ENCODE measurements around the gene RNU5B-1.
"Not testable (repeated sequence)": the region's sequence is repeated elsewhere in the genome, so short reads cannot be mapped to it uniquely, and the experiment has no call there.

RNU5B-1 gene

GRCh38 chr15:65343374-65343981 lies 39.0 kb downstream of the RNU5B-1 start:
- no peak for DNase-seq (ENCODE audit: low spot score)

GRCh38 chr15:65344214-65344913 lies 39.9 kb downstream of the RNU5B-1 start:
- DNase-seq (ENCODE audit: low spot score): no peak

- DNase-seq (ENCODE audit: low spot score): no peak
These were observed 40.4 kb downstream of the RNU5B-1 start for GRCh38 chr15:65344914-65345275.

- DNase-seq (ENCODE audit: low spot score): no peak
These were observed 42.5 kb downstream of the RNU5B-1 start for GRCh38 chr15:65346856-65347598.

- DNase-seq (ENCODE audit: low spot score): not testable (repeated sequence)
These were observed 43.3 kb downstream of the RNU5B-1 start for GRCh38 chr15:65347756-65348155.

- no peak for DNase-seq (ENCODE audit: low spot score)
These were observed 44.9 kb downstream of the RNU5B-1 start for GRCh38 chr15:65349338-65349737.

- not testable (repeated sequence) for DNase-seq (ENCODE audit: low spot score)
These were observed 47.5 kb downstream of the RNU5B-1 start for GRCh38 chr15:65351972-65352371.
